Fibroblast of lung (primary cell): ENCODE data around the gene KCNIP4. TPM values are rescaled to one million over a fixed set of nuclear protein-coding genes. Genes with fewer than 3 reads are reported as not detected.

Experiments
- DNase-seq, 2 donors: peaks; one replicate each; pipeline versions ENCODE4 v3.0.0 to v3.0.0-alpha.2; 2010; ENCODE audit warnings: low read depth in 2 of 2
- H2AFZ ChIP-seq: 2 replicates; pipeline ENCODE4 v1.5.1; 2012; ENCODE audit warnings: low read length, control low read depth, inconsistent platforms
- H3K27ac ChIP-seq: 2 replicates; pipeline ENCODE4 v1.5.1; 2011; ENCODE audit warnings: low read length, control low read depth; ENCODE audit not compliant: insufficient read depth
- H3K27me3 ChIP-seq: 2 replicates; pipeline ENCODE4 v1.5.1; 2011; ENCODE audit warnings: mild to moderate bottlenecking, low read length; ENCODE audit not compliant: control insufficient read depth, insufficient read depth
- H3K36me3 ChIP-seq: 2 replicates; pipeline ENCODE4 v1.5.1; 2011; ENCODE audit warnings: low read length; ENCODE audit not compliant: control insufficient read depth, insufficient read depth
- H3K4me1 ChIP-seq: 2 replicates; pipeline ENCODE4 v1.5.1; 2011; ENCODE audit warnings: low read length; ENCODE audit not compliant: control insufficient read depth, insufficient read depth; ENCODE audit errors: extremely low read depth
- H3K4me2 ChIP-seq: 2 replicates; pipeline ENCODE4 v1.5.1; 2011; ENCODE audit warnings: low read length, control low read depth; ENCODE audit not compliant: insufficient read depth; ENCODE audit errors: extremely low read depth
- H3K4me3 ChIP-seq, 4 experiments: fragments of 200-600 bp in 1 of 4; sonication (generic) in 1 of 4; replicated peaks in 1 of 4; 2 replicates each; pipeline ENCODE4 v1.5.1; 2011 to 2016; ENCODE audit warnings: low read length in 4 of 4, low read depth in 3 of 4, mild to moderate bottlenecking in 3 of 4, control low read depth in 2 of 4, inconsistent platforms in 1 of 4, mixed read lengths in 1 of 4; ENCODE audit not compliant: insufficient read depth in 1 of 4; ENCODE audit errors: control extremely low read depth in 1 of 4
- H3K79me2 ChIP-seq: 2 replicates; pipeline ENCODE4 v1.5.1; 2012; ENCODE audit warnings: mild to moderate bottlenecking, low read length, inconsistent platforms; ENCODE audit not compliant: control insufficient read depth, insufficient read depth
- H3K9ac ChIP-seq: 2 replicates; pipeline ENCODE4 v1.5.1; 2011; ENCODE audit warnings: mild to moderate bottlenecking, low read length, control low read depth; ENCODE audit not compliant: insufficient read depth
- H3K9me3 ChIP-seq: 2 replicates; pipeline ENCODE4 v1.5.1; 2012; ENCODE audit warnings: low read depth, low read length; ENCODE audit not compliant: control insufficient read depth, insufficient read depth
- H4K20me1 ChIP-seq: 2 replicates; pipeline ENCODE4 v1.5.1; 2011; ENCODE audit warnings: low read length; ENCODE audit not compliant: control insufficient read depth, insufficient read depth; ENCODE audit errors: extremely low read depth
- CTCF ChIP-seq, 2 donors: IDR thresholded peaks in 1 of 2; conservative IDR thresholded peaks in 1 of 2; 1 replicate in 1 of 2; 2 replicates in 1 of 2; pipeline ENCODE4 v1.5.1; 2011 to 2012; ENCODE audit warnings: low read length in 2 of 2, control low read depth in 1 of 2, inconsistent platforms in 1 of 2, low read depth in 1 of 2, mild to moderate bottlenecking in 1 of 2
- EZH2 ChIP-seq: IDR thresholded peaks from 2 replicates; pipeline ENCODE4 v1.5.1; 2012; ENCODE audit warnings: low read length, control low read depth, mild to moderate bottlenecking; ENCODE audit errors: missing control alignments
- polyA plus RNA-seq, 2 donors: library from polyadenylated mRNA; depleted of rRNA in 1 of 2; stranded (reverse) in 1 of 2; unstranded in 1 of 2; fragments of >200 nt; gene quantifications; 2 replicates each; pipeline ENCODE4 v1.2.1, GENCODE V29; 2011 to 2012; ENCODE audit warnings: missing spikeins in 1 of 2
- total RNA-seq: library from RNA; depleted of rRNA; stranded (reverse); fragments of >200 nt; gene quantifications from 2 replicates; pipeline ENCODE4 v1.2.1, GENCODE V29; 2014

Gene KCNIP4
- total and polyA plus RNA-seq, 2 donors (not counting 1 experiment from before 2014, with no cell fraction given), result not detected

DNA sequence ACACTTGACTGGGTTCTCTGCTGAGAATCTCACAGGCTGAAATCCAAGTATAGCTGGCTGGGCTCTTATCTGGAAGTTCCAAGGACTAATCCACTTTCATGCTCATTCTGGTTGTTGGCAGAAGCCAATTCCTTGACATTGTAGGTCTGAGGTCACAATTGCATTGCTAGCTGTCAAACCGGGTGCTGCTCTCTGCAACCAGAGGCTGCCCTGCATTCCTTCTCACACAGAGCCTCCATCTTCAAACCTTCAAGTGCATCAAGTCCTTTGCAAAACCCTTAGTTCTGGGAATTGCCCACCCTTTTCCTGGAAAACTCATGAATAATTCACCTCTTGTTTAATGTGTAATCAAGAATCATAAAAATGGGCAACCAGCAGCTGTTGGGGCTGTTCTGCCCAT lies 404.2 kb downstream of the KCNIP4 start:
- Histone ChIP-seq H3K27ac (no peak overlapping the region), H3K9me3 (no peaks in the 10 kb centered on the region), H3K79me2 (no peaks in the 10 kb centered on the region), H3K4me1 (no peaks in the 10 kb centered on the region), H3K27me3 (no peaks in the 10 kb centered on the region), H2AFZ (no peak overlapping the region), H4K20me1 (no peaks in the 10 kb centered on the region), H3K4me2 (no peak overlapping the region), H3K36me3 (no peaks in the 10 kb centered on the region), H3K4me3 (no peak overlapping the region), H3K9ac (no peak overlapping the region)
- no peak for TF ChIP-seq EZH2
- no peak for TF ChIP-seq CTCF (conservative IDR thresholded peaks at IDR 0.05 in 1 of 2, IDR thresholded peaks at IDR 0.05 in 1 of 2; ENCODE audit: low read depth in 1 of 2, low read length in 2 of 2)
- no peak for DNase-seq

GRCh38 chr4:21543514-21543913 lies 405.1 kb downstream of the KCNIP4 start:
- no peak overlapping the region for H3K4me2 ChIP-seq
- H3K27me3 ChIP-seq, result no peaks in the 10 kb centered on the region
- no peaks in the 10 kb centered on the region for H3K79me2 ChIP-seq
- H2AFZ ChIP-seq, result no peak overlapping the region
- no peaks in the 10 kb centered on the region for H3K4me1 ChIP-seq
- no peaks in the 10 kb centered on the region for H4K20me1 ChIP-seq
- H3K9ac ChIP-seq, result no peak overlapping the region
- TF ChIP-seq CTCF (conservative IDR thresholded peaks at IDR 0.05 in 1 of 2, IDR thresholded peaks at IDR 0.05 in 1 of 2; ENCODE audit: low read depth in 1 of 2, low read length in 2 of 2), result no peak
- TF ChIP-seq EZH2, result no peak
- H3K9me3 ChIP-seq, result no peaks in the 10 kb centered on the region
- H3K36me3 ChIP-seq, result no peaks in the 10 kb centered on the region
- H3K27ac ChIP-seq, result no peak overlapping the region
- H3K4me3 ChIP-seq, result no peak overlapping the region
- no peak for DNase-seq

- H2AFZ ChIP-seq, result no peak overlapping the region
- no peak overlapping the region for H3K4me2 ChIP-seq
- no peaks in the 10 kb centered on the region for H3K27me3 ChIP-seq
- no peak overlapping the region for H3K9ac ChIP-seq
- no peak overlapping the region for H3K4me3 ChIP-seq
- no peaks in the 10 kb centered on the region for H3K4me1 ChIP-seq
- TF ChIP-seq CTCF (conservative IDR thresholded peaks at IDR 0.05 in 1 of 2, IDR thresholded peaks at IDR 0.05 in 1 of 2; ENCODE audit: low read depth in 1 of 2, low read length in 2 of 2) (no peak), EZH2 (no peak)
- H4K20me1 ChIP-seq, result no peaks in the 10 kb centered on the region
- no peaks in the 10 kb centered on the region for H3K36me3 ChIP-seq
- no peaks in the 10 kb centered on the region for H3K79me2 ChIP-seq
- no peaks in the 10 kb centered on the region for H3K9me3 ChIP-seq
- peak in 1 of 2 donors; percentile 4 for DNase-seq
- no peak overlapping the region for H3K27ac ChIP-seq
Measured at GRCh38 chr4:21535898-21536297, 412.7 kb downstream of the KCNIP4 start.
